Smooth muscle cell (in vitro differentiated cells): Measurements from ENCODE around the gene SRSF8. TPM values are rescaled to one million over a fixed set of nuclear protein-coding genes. Genes with fewer than 3 reads are reported as not detected.

Experiments
- DNase-seq: peaks from one replicate; lab custom pipeline; 2025; ENCODE audit not compliant: unreplicated experiment; lab: John Stamatoyannopoulos, UW
- H2AFZ ChIP-seq: fragments of 200-600 bp; sonication (generic); 2 replicates; pipeline ENCODE4 v1.6.0; 2016; ENCODE audit warnings: antibody characterized with exemption, low read depth, mild to moderate bottlenecking
- H3F3A ChIP-seq: fragments of 200-600 bp; sonication (generic); 2 replicates; pipeline ENCODE4 v1.6.0; 2017; ENCODE audit warnings: antibody characterized with exemption, low read depth
- H3K27ac ChIP-seq: fragments of 200-600 bp; sonication (generic); 2 replicates; pipeline ENCODE4 v1.5.1; 2016; ENCODE audit warnings: low read depth, mild to moderate bottlenecking
- H3K27me3 ChIP-seq: fragments of 200-600 bp; sonication (generic); 2 replicates; pipeline ENCODE4 v1.6.1; 2016; ENCODE audit warnings: low read depth, mild to moderate bottlenecking
- H3K36me3 ChIP-seq: fragments of 200-600 bp; sonication (generic); 2 replicates; pipeline ENCODE4 v1.5.1; 2016; ENCODE audit warnings: low read depth
- H3K4me1 ChIP-seq: fragments of 200-600 bp; sonication (generic); 2 replicates; pipeline ENCODE4 v1.5.1; 2016; ENCODE audit warnings: low read depth
- H3K4me2 ChIP-seq: fragments of 200-600 bp; sonication (generic); 2 replicates; pipeline ENCODE4 v1.6.0; 2016; ENCODE audit warnings: mild to moderate bottlenecking
- H3K4me3 ChIP-seq: fragments of 200-600 bp; sonication (generic); 2 replicates; pipeline ENCODE4 v1.5.1; 2016; ENCODE audit warnings: mild to moderate bottlenecking
- H3K79me2 ChIP-seq: fragments of 200-600 bp; sonication (generic); 2 replicates; pipeline ENCODE4 v1.6.0; 2016; ENCODE audit warnings: low read depth, mild to moderate bottlenecking
- H3K9ac ChIP-seq: fragments of 200-600 bp; sonication (generic); 2 replicates; pipeline ENCODE4 v1.6.0; 2016; ENCODE audit warnings: low read depth
- H3K9me3 ChIP-seq: fragments of 200-600 bp; sonication (generic); replicated peaks from 2 replicates; pipeline ENCODE4 v1.5.1; 2016; ENCODE audit warnings: low read depth
- H4K20me1 ChIP-seq: fragments of 200-600 bp; sonication (generic); 2 replicates; pipeline ENCODE4 v1.6.0; 2016; ENCODE audit warnings: low read depth
- CTCF ChIP-seq: fragments of 200-600 bp; sonication (generic); IDR thresholded peaks from 2 replicates; pipeline ENCODE4 v1.5.1; 2017; ENCODE audit warnings: borderline replicate concordance, mild to moderate bottlenecking, antibody characterized with exemption; ENCODE audit not compliant: insufficient read depth, poor library complexity, severe bottlenecking
- WGBS: methylation state at CpG from one replicate; pipeline ENCODE4 v1.1.7; 2016; ENCODE audit warnings: low lambda C conversion rate; 5-methylcytosine and 5-hydroxymethylcytosine counted together
- polyA plus RNA-seq: library from polyadenylated mRNA; unstranded; fragments of >200 nt; fragmentation: Nextera tagmentation; extraction: Ambion mirVana; gene quantifications from 2 replicates; pipeline ENCODE4 v1.2.1, GENCODE V29; 2016
- total RNA-seq: library from RNA; depleted of rRNA; stranded (reverse); fragments of >200 nt; gene quantifications from 2 replicates; pipeline ENCODE4 v1.2.3, GENCODE V29; 2014

Gene SRSF8
- total and polyA plus RNA-seq, 2 experiments from 2014 or later: 40.5 to 43.5 TPM

- no peak overlapping the region for H3K27ac ChIP-seq
- H3K36me3 ChIP-seq: no peaks in the 10 kb centered on the region
- no peak overlapping the region for H3K9ac ChIP-seq
- no peak for TF ChIP-seq CTCF
- no peaks in the 10 kb centered on the region for H3K27me3 ChIP-seq
- H3K9me3 ChIP-seq: no peaks in the 10 kb centered on the region
- no peak for DNase-seq
- H4K20me1 ChIP-seq: no peaks in the 10 kb centered on the region
- no peak overlapping the region for H3K4me3 ChIP-seq
- H3K4me2 ChIP-seq: no peak overlapping the region
- H2AFZ ChIP-seq: no peak overlapping the region
- H3F3A ChIP-seq: no peaks in the 10 kb centered on the region
- no peaks in the 10 kb centered on the region for H3K4me1 ChIP-seq
- H3K79me2 ChIP-seq: no peaks in the 10 kb centered on the region
These were observed 10.3 kb downstream of the SRSF8 start for GRCh38 chr11:95076981-95077380.

GRCh38 chr11:95078526-95078925, 11.8 kb downstream of the SRSF8 start:
- Histone ChIP-seq H4K20me1 (no peaks in the 10 kb centered on the region), H2AFZ (no peak overlapping the region), H3K9ac (no peak overlapping the region), H3K9me3 (no peaks in the 10 kb centered on the region), H3K36me3 (no peaks in the 10 kb centered on the region), H3K4me1 (no peaks in the 10 kb centered on the region), H3K27ac (no peak overlapping the region), H3K4me2 (no peak overlapping the region), H3K27me3 (no peaks in the 10 kb centered on the region), H3K79me2 (no peaks in the 10 kb centered on the region), H3K4me3 (no peak overlapping the region), H3F3A (no peaks in the 10 kb centered on the region)
- 70% methylated on average over 1 of the region's 1 CpG for WGBS
- no peak for DNase-seq
- TF ChIP-seq CTCF: no peak

GRCh38 chr11:95081010-95081409, 14.3 kb downstream of the SRSF8 start:
- 54% methylated on average over 5 of the region's 5 CpGs for WGBS
- H3K79me2 ChIP-seq: no peaks in the 10 kb centered on the region
- no peak overlapping the region for H3K4me2 ChIP-seq
- H3K27me3 ChIP-seq: no peaks in the 10 kb centered on the region
- H3K4me3 ChIP-seq: no peak overlapping the region
- no peaks in the 10 kb centered on the region for H4K20me1 ChIP-seq
- no peak overlapping the region for H3K27ac ChIP-seq
- no peaks in the 10 kb centered on the region for H3K4me1 ChIP-seq
- no peak for DNase-seq
- H3F3A ChIP-seq: no peaks in the 10 kb centered on the region
- no peak for TF ChIP-seq CTCF
- no peaks in the 10 kb centered on the region for H3K9me3 ChIP-seq
- H3K9ac ChIP-seq: no peak overlapping the region
- no peaks in the 10 kb centered on the region for H3K36me3 ChIP-seq
- no peak overlapping the region for H2AFZ ChIP-seq

- Histone ChIP-seq H3K9me3 (no peaks in the 10 kb centered on the region), H3K36me3 (no peaks in the 10 kb centered on the region), H3K4me2 (no peak overlapping the region), H3K79me2 (no peaks in the 10 kb centered on the region), H4K20me1 (no peaks in the 10 kb centered on the region), H3K4me3 (no peak overlapping the region), H3K27me3 (no peaks in the 10 kb centered on the region), H2AFZ (peak overlapping the region; percentile 67), H3F3A (no peaks in the 10 kb centered on the region), H3K27ac (no peak overlapping the region), H3K4me1 (no peaks in the 10 kb centered on the region), H3K9ac (no peak overlapping the region)
- DNase-seq: no peak
- no peak for TF ChIP-seq CTCF
- WGBS: 32% methylated on average over 4 of the region's 4 CpGs
These were observed 14.7 kb downstream of the SRSF8 start for GRCh38 chr11:95081412-95081811.
